Thyroid gland (tissue), 4 donors: ENCODE results near the gene SMIM12.

Source experiments
- CTCF ChIP-seq, 6 experiments: fragments of 200-600 bp in 3 of 6; fragments of 450-650 bp in 3 of 6; sonication (generic) in 3 of 6; IDR thresholded peaks; one replicate each; pipeline ENCODE4 v1.5.1; 2016 to 2019; ENCODE audit warnings: antibody characterized with exemption in 6 of 6, mild to moderate bottlenecking in 2 of 6, inconsistent platforms in 1 of 6, moderate library complexity in 1 of 6
- POLR2A ChIP-seq, 2 donors: fragments of 450-650 bp; IDR thresholded peaks; one replicate each; pipeline ENCODE4 v1.6.1; 2017; ENCODE audit warnings: antibody characterized with exemption in 2 of 2, mild to moderate bottlenecking in 2 of 2, moderate library complexity in 1 of 2

- TF ChIP-seq CTCF (IDR thresholded peaks at IDR 0.05) (no peak), POLR2A (IDR thresholded peaks at IDR 0.05) (no peak)
These were observed 19.1 kb downstream of the SMIM12 start for GRCh38 chr1:34840426-34840825.
